Mesangial cell (primary cell): ENCODE results near the gene HK1. TPM values are rescaled to one million over a fixed set of nuclear protein-coding genes. Genes with fewer than 3 reads are reported as not detected.

Experiments
- total RNA-seq: library from RNA; depleted of rRNA; stranded (reverse); fragments of >200 nt; gene quantifications from 2 replicates; pipeline ENCODE4 v1.2.3, GENCODE V29; 2015

Gene HK1
- 62.6 and 71.2 TPM in 2 replicates for total RNA-seq

DNA sequence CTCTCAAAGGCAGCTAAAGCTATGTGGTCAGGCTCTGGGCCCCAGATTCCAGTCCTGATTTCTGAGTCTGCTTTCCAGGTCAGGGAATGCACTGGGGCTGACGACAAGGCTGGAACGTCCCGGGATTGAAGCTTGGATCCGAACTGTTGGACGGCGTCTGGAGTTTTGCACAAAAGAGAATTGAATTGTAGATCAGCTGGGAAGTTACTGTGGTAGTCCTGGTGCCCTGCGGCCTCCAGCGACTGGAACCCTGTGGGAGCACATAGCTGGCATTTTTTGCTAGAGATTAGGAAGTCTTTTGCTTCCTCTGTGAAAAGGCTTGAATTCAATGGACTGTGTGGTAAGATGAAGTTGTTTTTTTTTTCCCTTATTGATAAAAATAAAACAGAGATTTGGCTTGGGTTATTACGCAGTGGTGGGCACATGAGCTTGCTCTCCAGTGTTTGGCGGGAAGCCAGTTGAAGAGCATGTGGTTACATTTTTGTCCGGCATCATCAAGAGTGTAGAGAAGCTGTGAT, at the start of gene HK1:
TSS of gene HK1 (plus strand) at position 51 of the 518 bp plus-strand sequence.

DNA sequence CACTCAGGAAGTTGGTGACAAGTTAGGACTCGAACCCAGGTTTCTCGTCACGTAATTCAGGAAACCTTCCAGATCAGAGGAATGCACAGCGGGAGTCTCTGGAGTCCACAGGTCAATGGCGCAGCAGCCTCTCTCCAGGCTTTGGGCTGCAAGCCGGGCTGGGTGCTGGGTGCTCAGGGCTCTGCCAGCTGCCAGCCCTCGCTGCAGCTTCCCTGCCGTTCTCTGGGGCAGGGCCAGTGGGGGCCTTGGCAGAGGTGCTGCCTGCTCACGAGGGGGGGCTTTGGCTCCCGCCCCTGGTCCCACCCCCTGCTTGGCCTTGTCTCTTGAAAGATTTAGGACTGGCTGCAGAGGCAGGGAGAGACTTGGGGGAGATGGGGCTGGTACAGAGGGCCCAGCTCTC, 138.4 kb downstream of the HK1 start, which contains the start of gene TACR2:
TSS of gene TACR2 (minus strand) at position 224 of the 400 bp plus-strand sequence. CDS start 595 bp downstream, outside the sequence.

DNA sequence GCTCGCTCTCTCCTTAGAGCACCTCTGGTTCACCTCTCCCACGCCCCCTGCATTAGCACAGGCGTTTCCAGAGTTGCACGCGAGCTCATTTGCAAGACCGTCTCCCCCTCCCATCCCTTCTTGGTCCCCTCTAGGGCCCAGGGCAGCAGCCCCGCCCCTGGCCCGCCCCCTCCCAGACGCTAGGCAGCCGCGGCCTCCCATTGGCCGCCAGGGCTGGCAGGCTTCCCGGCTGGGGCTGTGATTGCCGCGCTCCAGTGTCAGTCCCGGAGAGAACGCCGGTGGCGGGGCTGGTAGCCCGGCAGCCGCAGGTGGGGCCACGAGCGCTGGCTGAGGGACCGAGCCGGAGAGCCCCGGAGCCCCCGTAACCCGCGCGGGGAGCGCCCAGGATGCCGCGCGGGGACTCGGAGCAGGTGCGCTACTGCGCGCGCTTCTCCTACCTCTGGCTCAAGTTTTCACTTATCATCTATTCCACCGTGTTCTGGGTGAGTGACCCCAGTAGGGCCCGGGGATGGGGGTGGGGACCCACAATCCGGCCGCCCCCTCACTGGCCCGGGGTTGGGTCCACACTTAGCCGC, 173.0 kb downstream of the HK1 start, which contains the start of gene TSPAN15:
TSS of gene TSPAN15 (plus strand) at position 257 of the 575 bp plus-strand sequence. CDS start at position 387, 130 bp downstream.

Other genes with a start within 250 kb of the HK1 start
- gene SRGN, start 190.4 kb upstream of the HK1 start, total RNA-seq, result 50.1 and 238 TPM in 2 replicates
- gene VPS26A, start 154.3 kb upstream of the HK1 start, total RNA-seq, result 14.7 and 15.3 TPM in 2 replicates
- gene SUPV3L1, start 98.3 kb upstream of the HK1 start, total RNA-seq, result 19.3 and 19.9 TPM in 2 replicates
- 25.1 and 53.5 TPM in 2 replicates for gene HKDC1, start 58.2 kb upstream of the HK1 start, total RNA-seq
- gene TACR2, start 138.4 kb downstream of the HK1 start, total RNA-seq, result 0.16 TPM in 1 of 2 replicates, not detected in the other
- gene TSPAN15, start 173.0 kb downstream of the HK1 start, total RNA-seq, result 2.6 and 9.5 TPM in 2 replicates